AG08395 (cell line): Measurements from ENCODE around the gene NME2.

Source experiments
- DNase-seq: peaks from one replicate; pipeline ENCODE4 v3.0.0; 2012; ENCODE audit warnings: mixed read lengths, low spot score

The NME2 gene

GRCh38 chr17:51203838-51204237, 37.6 kb downstream of the NME2 start:
- DNase-seq, result no peak

DNA sequence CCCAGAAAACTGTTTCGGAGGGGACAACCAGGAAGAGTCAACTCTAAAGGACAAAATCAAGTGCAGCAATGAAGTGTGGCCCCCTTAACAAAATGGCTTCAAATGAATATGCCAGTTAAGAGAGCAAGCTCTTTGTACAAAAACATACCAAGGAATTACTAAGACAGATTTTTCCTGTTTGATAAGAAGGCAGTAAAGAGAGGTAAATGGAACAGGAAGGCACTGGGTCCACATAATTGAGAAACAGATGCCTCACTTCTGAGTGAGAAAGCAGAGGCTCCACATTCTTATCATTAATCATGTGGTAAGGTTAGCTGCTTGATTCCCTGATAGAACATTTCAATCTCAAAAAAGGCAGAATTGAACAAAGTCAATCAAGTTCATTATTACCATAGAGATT, 48.7 kb downstream of the NME2 start:
- DNase-seq, result no peak

GRCh38 chr17:51217946-51218345, 51.7 kb downstream of the NME2 start:
- DNase-seq, result no peak

DNA sequence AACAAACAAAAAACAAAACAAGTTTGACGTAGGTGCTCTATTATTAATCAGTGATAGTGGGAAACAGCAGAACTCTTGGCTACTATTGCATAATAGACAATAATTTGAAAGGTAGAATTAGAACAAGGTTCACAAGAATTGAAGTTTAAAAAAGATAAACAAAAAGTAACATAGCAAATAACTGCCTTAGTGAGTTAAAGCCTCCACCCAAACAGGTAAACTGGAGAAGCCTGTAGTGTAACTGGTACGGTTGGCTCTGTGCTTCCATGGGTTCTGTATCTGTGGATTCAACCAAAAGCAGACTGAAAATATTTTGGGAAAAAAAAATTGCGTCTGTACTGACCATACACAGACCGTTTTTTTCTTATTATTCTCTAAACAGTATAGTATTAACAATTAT, 55.1 kb downstream of the NME2 start:
- no peak for DNase-seq
